WTC11 (cell line): ENCODE measurements around the gene VCAN.

Experiments used
- CTCF ChIP-seq: fragments of 200-600 bp; IDR thresholded peaks from 2 replicates; pipeline ENCODE4 v1.8.0; 2022; ENCODE audit warnings: antibody characterized with exemption
- E2F4 ChIP-seq: sonication (generic); formaldehyde crosslinking; IDR thresholded peaks from 2 replicates; pipeline ENCODE4 v1.8.1; 2022; ENCODE audit warnings: low read depth, mild to moderate bottlenecking, moderate library complexity, missing genetic modification reagents, borderline replicate concordance
- NFE2L1 ChIP-seq: sonication (generic); formaldehyde crosslinking; IDR thresholded peaks from 2 replicates; pipeline ENCODE4 v1.8.1; 2023; ENCODE audit warnings: missing genetic modification reagents
- PREB ChIP-seq: sonication (generic); formaldehyde crosslinking; IDR thresholded peaks from 2 replicates; pipeline ENCODE4 v1.8.1; 2022; ENCODE audit warnings: mild to moderate bottlenecking, missing genetic modification reagents, moderate library complexity, borderline replicate concordance
- USF1 ChIP-seq: sonication (generic); formaldehyde crosslinking; IDR thresholded peaks from 2 replicates; pipeline ENCODE4 v1.8.0; 2022; ENCODE audit warnings: mild to moderate bottlenecking, missing genetic modification reagents
- ZMAT4 ChIP-seq: fragments of 250-450 bp; sonication (Bioruptor Pico); IDR thresholded peaks from 2 replicates; pipeline ENCODE4 v1.9.0; 2021; ENCODE audit warnings: mild to moderate bottlenecking
- ZNF232 ChIP-seq: sonication (generic); formaldehyde crosslinking; IDR thresholded peaks from 2 replicates; pipeline ENCODE4 v1.8.0; 2022; ENCODE audit warnings: mild to moderate bottlenecking, missing genetic modification reagents
- TF ChIP-seq, protein P1 (sequence below): sonication (generic); formaldehyde crosslinking; IDR thresholded peaks from 2 replicates; pipeline ENCODE4 v1.8.0; 2022; ENCODE audit warnings: mild to moderate bottlenecking, missing genetic modification reagents

DNA sequence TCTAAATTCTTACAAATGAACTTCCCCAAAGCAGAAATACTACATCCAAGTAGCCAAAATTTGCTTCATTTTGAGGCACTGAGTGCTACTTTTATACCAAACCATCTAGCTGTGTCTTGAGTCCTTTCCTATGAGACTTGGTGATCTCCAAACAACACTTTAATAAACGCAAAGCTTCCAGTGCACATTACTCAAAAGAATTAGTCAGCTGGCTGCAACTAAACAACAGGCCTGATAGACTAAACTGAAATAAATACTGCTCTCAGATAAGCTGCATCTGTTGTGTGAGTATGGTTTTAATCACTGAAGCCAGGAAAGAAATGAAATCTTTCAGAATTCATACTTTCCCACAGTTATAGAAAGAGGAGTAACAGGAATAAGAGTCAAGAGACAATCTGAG, 80.3 kb downstream of the VCAN start:
- TF ChIP-seq E2F4 (CRISPR knock-in tag): no peak
- no peak for TF ChIP-seq USF1 (CRISPR knock-in tag)
- TF ChIP-seq CTCF: no peak
- no peak for TF ChIP-seq ZMAT4 (CRISPR knock-in tag)
- TF ChIP-seq NFE2L1 (CRISPR knock-in tag): no peak
- TF ChIP-seq, protein P1, sequence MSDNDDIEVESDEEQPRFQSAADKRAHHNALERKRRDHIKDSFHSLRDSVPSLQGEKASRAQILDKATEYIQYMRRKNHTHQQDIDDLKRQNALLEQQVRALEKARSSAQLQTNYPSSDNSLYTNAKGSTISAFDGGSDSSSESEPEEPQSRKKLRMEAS (CRISPR knock-in tag): no peak
- no peak for TF ChIP-seq PREB
- no peak for TF ChIP-seq ZNF232 (CRISPR knock-in tag)
